ENCODE measurements around the gene IPMK. TPM values are rescaled to one million over a fixed set of nuclear protein-coding genes. Genes with fewer than 3 reads are reported as not detected.

Gene IPMK
- total RNA-seq, 1 experiment from 2014 or later: 5.5 TPM

DNA sequence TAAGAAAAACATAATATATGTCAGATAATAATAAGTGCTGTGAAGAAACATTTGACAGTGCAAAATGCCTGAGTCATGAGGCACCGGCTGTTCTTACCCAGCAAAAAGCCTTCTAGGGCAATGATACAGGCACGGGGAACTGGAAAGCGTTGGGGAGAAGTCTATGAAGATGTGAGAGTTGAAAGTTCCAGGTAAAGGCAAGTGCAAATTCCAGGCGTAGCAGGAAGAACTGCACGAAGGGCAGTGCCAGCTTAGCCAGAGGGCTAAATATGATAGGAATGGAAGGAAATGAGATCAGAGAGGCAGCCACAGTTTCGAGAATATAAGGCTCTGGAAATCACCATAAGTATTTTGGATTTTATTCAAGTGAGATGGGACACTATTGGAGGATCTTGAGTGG lies 87.0 kb downstream of the IPMK start:
- intact Hi-C loops (cut with micrococcal nuclease): no loop called here
- Histone ChIP-seq H3K9me3 (ENCODE audit: control insufficient read depth in 1 of 2, insufficient read depth in 1 of 2, low read depth in 1 of 2, low read length in 2 of 2) (no peaks in the 10 kb centered on the region), H3K4me1 (ENCODE audit: control insufficient read depth in 1 of 2, insufficient read depth in 2 of 2, low read length in 2 of 2) (no peaks in the 10 kb centered on the region; a peak in 1 of 4 replicates), H3K27ac (ENCODE audit: low read depth, low read length) (no peak overlapping the region), H4K20me1 (ENCODE audit: insufficient read depth) (no peaks in the 10 kb centered on the region), H3K4me3 (replicated peaks in 1 of 2; ENCODE audit: low read depth in 1 of 2, low read length in 2 of 2) (no peak overlapping the region), H3K36me3 (ENCODE audit: control insufficient read depth in 1 of 2, insufficient read depth in 2 of 2, low read length in 2 of 2) (no peaks in the 10 kb centered on the region), H3K9ac (ENCODE audit: low read length) (no peak overlapping the region), H3K27me3 (ENCODE audit: insufficient read depth, low read length) (no peaks in the 10 kb centered on the region), H3K9me2 (ENCODE audit: insufficient read depth) (no peaks in the 10 kb centered on the region), H3K4me2 (ENCODE audit: low read length) (no peak overlapping the region), H3K79me2 (ENCODE audit: insufficient read depth, low read length) (no peaks in the 10 kb centered on the region), H2AFZ (ENCODE audit: low read depth, low read length, poor library complexity, severe bottlenecking) (no peak overlapping the region)
- no TSS peak for BruUV-seq (replicated peaks)
- ChIA-PET CTCF (no interaction called here), POLR2A (interaction anchor here (0.7 kb wide), 1 partner anchor 205 kb away, joined by 3 read pairs; the partner anchor contains the start of gene TFAM), RAD21 (ENCODE audit: low non-redundant PET in 1 of 2, low total read pairs in 2 of 2, uncharacterized antibody in 2 of 2, unreplicated experiment in 2 of 2) (no interaction called here)
- ATAC-seq: no peak
- TF ChIP-seq CBX3 (IDR thresholded peaks at IDR 0.05; ENCODE audit: low read depth): no peak
- no peak for TF ChIP-seq SIN3A (IDR thresholded peaks at IDR 0.05; ENCODE audit: low read depth)
- TF ChIP-seq ELF1 (IDR thresholded peaks at IDR 0.05; ENCODE audit: borderline replicate concordance, low read depth): no peak
- no peak for TF ChIP-seq SRF (IDR thresholded peaks at IDR 0.05; ENCODE audit: low read depth)
- TF ChIP-seq, protein P1, sequence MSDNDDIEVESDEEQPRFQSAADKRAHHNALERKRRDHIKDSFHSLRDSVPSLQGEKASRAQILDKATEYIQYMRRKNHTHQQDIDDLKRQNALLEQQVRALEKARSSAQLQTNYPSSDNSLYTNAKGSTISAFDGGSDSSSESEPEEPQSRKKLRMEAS (IDR thresholded peaks at IDR 0.05): no peak
- no peak for TF ChIP-seq TCF7L2 (IDR thresholded peaks at IDR 0.05; ENCODE audit: borderline replicate concordance, extremely low read depth, insufficient read depth, insufficient read length)
- TF ChIP-seq SP1 (IDR thresholded peaks at IDR 0.05; ENCODE audit: low read depth): no peak
- no peak for TF ChIP-seq EGR1 (IDR thresholded peaks at IDR 0.05; ENCODE audit: low read depth)
- no peak for DNase-seq (ENCODE audit: low read depth, low spot score)

- Histone ChIP-seq H4K20me1 (ENCODE audit: insufficient read depth) (no peaks in the 10 kb centered on the region), H2AFZ (ENCODE audit: low read depth, low read length, poor library complexity, severe bottlenecking) (no peak overlapping the region), H3K9ac (ENCODE audit: low read length) (no peak overlapping the region), H3K9me2 (ENCODE audit: insufficient read depth) (no peaks in the 10 kb centered on the region), H3K36me3 (ENCODE audit: control insufficient read depth in 1 of 2, insufficient read depth in 2 of 2, low read length in 2 of 2) (no peaks in the 10 kb centered on the region), H3K27ac (ENCODE audit: low read depth, low read length) (no peak overlapping the region), H3K4me3 (replicated peaks in 1 of 2; ENCODE audit: low read depth in 1 of 2, low read length in 2 of 2) (no peak overlapping the region), H3K79me2 (ENCODE audit: insufficient read depth, low read length) (no peaks in the 10 kb centered on the region), H3K4me1 (ENCODE audit: control insufficient read depth in 1 of 2, insufficient read depth in 2 of 2, low read length in 2 of 2) (no peaks in the 10 kb centered on the region; a peak in 1 of 4 replicates), H3K9me3 (ENCODE audit: control insufficient read depth in 1 of 2, insufficient read depth in 1 of 2, low read depth in 1 of 2, low read length in 2 of 2) (no peaks in the 10 kb centered on the region), H3K27me3 (ENCODE audit: insufficient read depth, low read length) (no peaks in the 10 kb centered on the region), H3K4me2 (ENCODE audit: low read length) (no peak overlapping the region)
- ChIA-PET RAD21 (ENCODE audit: low non-redundant PET in 1 of 2, low total read pairs in 2 of 2, uncharacterized antibody in 2 of 2, unreplicated experiment in 2 of 2) (interaction anchor here in 1 of 2 experiments (1.5 kb wide), 1 partner anchor 112 kb away, joined by 5 read pairs; no protein-coding TSS in a partner anchor), CTCF (interaction anchor here (0.9 to 3.6 kb wide), 2 partner anchors 112 kb away, joined by 3 to 119 read pairs; no protein-coding TSS in a partner anchor), POLR2A (no interaction called here)
- no TSS peak for BruUV-seq (replicated peaks)
- ATAC-seq: no peak
- DNase-seq (ENCODE audit: low read depth, low spot score): no peak
- intact Hi-C loops (cut with micrococcal nuclease): loop anchor here (5.0 kb wide), 1 partner anchor 213 kb away; no protein-coding TSS in a partner anchor
- TF ChIP-seq JUND (IDR thresholded peaks at IDR 0.05): no peak
- no peak for TF ChIP-seq ZBTB33 (IDR thresholded peaks at IDR 0.05; ENCODE audit: extremely low read depth, insufficient replicate concordance, low read length)
- no peak for TF ChIP-seq ELF1 (IDR thresholded peaks at IDR 0.05; ENCODE audit: borderline replicate concordance, low read depth)
- no peak for TF ChIP-seq CEBPB (IDR thresholded peaks at IDR 0.05; ENCODE audit: low read depth)
- TF ChIP-seq, protein P2, sequence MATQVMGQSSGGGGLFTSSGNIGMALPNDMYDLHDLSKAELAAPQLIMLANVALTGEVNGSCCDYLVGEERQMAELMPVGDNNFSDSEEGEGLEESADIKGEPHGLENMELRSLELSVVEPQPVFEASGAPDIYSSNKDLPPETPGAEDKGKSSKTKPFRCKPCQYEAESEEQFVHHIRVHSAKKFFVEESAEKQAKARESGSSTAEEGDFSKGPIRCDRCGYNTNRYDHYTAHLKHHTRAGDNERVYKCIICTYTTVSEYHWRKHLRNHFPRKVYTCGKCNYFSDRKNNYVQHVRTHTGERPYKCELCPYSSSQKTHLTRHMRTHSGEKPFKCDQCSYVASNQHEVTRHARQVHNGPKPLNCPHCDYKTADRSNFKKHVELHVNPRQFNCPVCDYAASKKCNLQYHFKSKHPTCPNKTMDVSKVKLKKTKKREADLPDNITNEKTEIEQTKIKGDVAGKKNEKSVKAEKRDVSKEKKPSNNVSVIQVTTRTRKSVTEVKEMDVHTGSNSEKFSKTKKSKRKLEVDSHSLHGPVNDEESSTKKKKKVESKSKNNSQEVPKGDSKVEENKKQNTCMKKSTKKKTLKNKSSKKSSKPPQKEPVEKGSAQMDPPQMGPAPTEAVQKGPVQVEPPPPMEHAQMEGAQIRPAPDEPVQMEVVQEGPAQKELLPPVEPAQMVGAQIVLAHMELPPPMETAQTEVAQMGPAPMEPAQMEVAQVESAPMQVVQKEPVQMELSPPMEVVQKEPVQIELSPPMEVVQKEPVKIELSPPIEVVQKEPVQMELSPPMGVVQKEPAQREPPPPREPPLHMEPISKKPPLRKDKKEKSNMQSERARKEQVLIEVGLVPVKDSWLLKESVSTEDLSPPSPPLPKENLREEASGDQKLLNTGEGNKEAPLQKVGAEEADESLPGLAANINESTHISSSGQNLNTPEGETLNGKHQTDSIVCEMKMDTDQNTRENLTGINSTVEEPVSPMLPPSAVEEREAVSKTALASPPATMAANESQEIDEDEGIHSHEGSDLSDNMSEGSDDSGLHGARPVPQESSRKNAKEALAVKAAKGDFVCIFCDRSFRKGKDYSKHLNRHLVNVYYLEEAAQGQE (IDR thresholded peaks at IDR 0.05; ENCODE audit: low read depth): no peak
- no peak for TF ChIP-seq FOSL1 (IDR thresholded peaks at IDR 0.05; ENCODE audit: low read depth)
- TF ChIP-seq, protein P1 (IDR thresholded peaks at IDR 0.05): no peak
- no peak for TF ChIP-seq EZH2phosphoT487 (IDR thresholded peaks at IDR 0.05; ENCODE audit: borderline replicate concordance)
- TF ChIP-seq SRF (IDR thresholded peaks at IDR 0.05; ENCODE audit: low read depth): no peak
- no peak for TF ChIP-seq ZNF274 (IDR thresholded peaks at IDR 0.05; ENCODE audit: low read depth, low read length)
- no peak for TF ChIP-seq SIN3A (IDR thresholded peaks at IDR 0.05; ENCODE audit: low read depth)
Measured at GRCh38 chr10:58179238-58179637, 88.5 kb downstream of the IPMK start.

Data from HCT116 (cell line).